Hepatocyte (in vitro differentiated cells): ENCODE results near the gene AFTPH. TPM values are rescaled to one million over a fixed set of nuclear protein-coding genes. Genes with fewer than 3 reads are reported as not detected.

Source experiments
- DNase-seq: peaks from one replicate; pipeline ENCODE4 v3.0.0-alpha.2; 2016; ENCODE audit warnings: low spot score
- H2AFZ ChIP-seq: fragments of 200-600 bp; sonication (generic); 2 replicates; pipeline ENCODE4 v1.6.0; 2016; ENCODE audit warnings: antibody characterized with exemption, mild to moderate bottlenecking
- H3K27ac ChIP-seq: fragments of 200-600 bp; sonication (generic); 2 replicates; pipeline ENCODE4 v1.5.1; 2016; ENCODE audit warnings: mild to moderate bottlenecking
- H3K27me3 ChIP-seq: fragments of 200-600 bp; sonication (generic); 2 replicates; pipeline ENCODE4 v1.6.1; 2016
- H3K36me3 ChIP-seq: fragments of 200-600 bp; sonication (generic); replicated peaks from 2 replicates; pipeline ENCODE4 v1.5.1; 2016; ENCODE audit warnings: low read depth; ENCODE audit not compliant: insufficient read depth
- H3K4me1 ChIP-seq: fragments of 200-600 bp; sonication (generic); 2 replicates; pipeline ENCODE4 v1.5.1; 2016; ENCODE audit warnings: mild to moderate bottlenecking, moderate library complexity; ENCODE audit not compliant: insufficient read depth
- H3K4me2 ChIP-seq: fragments of 200-600 bp; sonication (generic); 2 replicates; pipeline ENCODE4 v1.6.0; 2016
- H3K4me3 ChIP-seq: fragments of 200-600 bp; sonication (generic); 2 replicates; pipeline ENCODE4 v1.5.1; 2016; ENCODE audit warnings: mild to moderate bottlenecking
- H3K79me2 ChIP-seq: fragments of 200-600 bp; sonication (generic); 2 replicates; pipeline ENCODE4 v1.6.0; 2017; ENCODE audit warnings: mild to moderate bottlenecking
- H3K9me2 ChIP-seq: fragments of 200-600 bp; sonication (generic); replicated peaks from 2 replicates; pipeline ENCODE4 v1.6.0; 2017; ENCODE audit warnings: mild to moderate bottlenecking; ENCODE audit not compliant: insufficient read depth
- H3K9me3 ChIP-seq: fragments of 200-600 bp; sonication (generic); 2 replicates; pipeline ENCODE4 v1.5.1; 2016; ENCODE audit warnings: low read depth, mild to moderate bottlenecking
- H4K20me1 ChIP-seq: fragments of 200-600 bp; sonication (generic); 2 replicates; pipeline ENCODE4 v1.6.0; 2016; ENCODE audit warnings: mild to moderate bottlenecking; ENCODE audit not compliant: insufficient read depth, poor library complexity, severe bottlenecking
- CTCF ChIP-seq: fragments of 200-600 bp; sonication (generic); IDR thresholded peaks from 2 replicates; pipeline ENCODE4 v1.5.1; 2016; ENCODE audit warnings: antibody characterized with exemption, mild to moderate bottlenecking; ENCODE audit not compliant: poor library complexity
- EZH2 ChIP-seq: fragments of 200-600 bp; sonication (generic); IDR thresholded peaks from 2 replicates; pipeline ENCODE4 v1.6.1; 2016; ENCODE audit warnings: antibody characterized with exemption, mild to moderate bottlenecking, borderline replicate concordance
- EZH2phosphoT487 ChIP-seq: fragments of 200-600 bp; sonication (generic); IDR thresholded peaks from one replicate; pipeline ENCODE4 v1.6.1; 2018; ENCODE audit warnings: antibody characterized with exemption, mild to moderate bottlenecking, low read depth, moderate library complexity; ENCODE audit not compliant: unreplicated experiment, severe bottlenecking
- WGBS: methylation state at CpG from one replicate; pipeline ENCODE4 v1.1.6; 2016; ENCODE audit warnings: low lambda C conversion rate; ENCODE audit errors: missing lambda C conversion rate; 5-methylcytosine and 5-hydroxymethylcytosine counted together
- polyA plus RNA-seq: library from polyadenylated mRNA; unstranded; fragments of >200 nt; fragmentation: Nextera tagmentation; extraction: Ambion mirVana; gene quantifications from 2 replicates; pipeline ENCODE4 v1.2.1, GENCODE V29; 2016
- total RNA-seq: library from RNA; depleted of rRNA; stranded (reverse); fragments of >200 nt; gene quantifications from 2 replicates; pipeline ENCODE4 v1.2.3, GENCODE V29; 2014

The AFTPH gene
- total and polyA plus RNA-seq, 2 experiments from 2014 or later = 11.8 to 50.9 TPM

DNA sequence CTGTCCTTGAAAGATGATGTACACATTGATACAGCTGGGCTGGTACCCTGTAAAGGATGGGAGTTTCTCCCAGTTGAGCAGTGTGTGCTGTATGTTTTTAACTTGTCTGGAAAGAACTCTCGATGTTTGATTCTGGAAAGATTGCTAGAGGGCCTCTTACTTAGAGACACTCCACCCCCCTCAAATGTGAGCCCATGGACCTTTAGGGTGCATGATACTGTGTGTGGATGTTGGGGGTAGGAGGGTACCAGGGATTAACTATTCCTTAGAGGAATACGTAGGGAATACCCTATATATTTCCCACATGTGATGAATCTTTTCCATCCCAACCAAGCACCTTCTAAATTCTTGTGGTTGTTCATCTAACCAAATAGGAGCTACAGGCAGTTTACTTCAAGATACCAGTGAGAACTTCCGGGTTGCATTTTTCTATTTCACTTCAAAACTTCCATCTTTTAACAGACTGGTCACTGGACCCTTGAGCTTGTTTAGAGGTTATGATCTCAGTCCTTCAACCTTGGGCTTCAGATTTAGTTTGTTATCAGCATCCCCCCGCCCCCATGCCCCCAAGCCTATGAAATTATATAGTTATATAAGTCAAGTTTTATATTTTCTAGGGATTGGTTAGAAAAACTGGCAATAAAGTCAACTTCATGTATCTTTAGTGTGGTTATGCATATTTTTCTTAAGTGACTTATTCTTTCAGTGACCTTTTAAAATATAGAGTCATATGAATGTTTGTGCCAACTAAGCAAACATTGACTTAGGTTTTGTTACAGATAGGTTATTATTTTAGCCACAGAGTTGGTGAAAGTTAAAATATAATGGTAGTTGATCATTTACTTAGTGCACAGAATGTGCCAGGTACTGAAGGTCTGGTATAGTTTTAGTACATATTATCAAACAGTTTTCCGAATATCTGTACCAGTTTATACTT is 18.2 kb downstream of the AFTPH start:
- H3K4me2 ChIP-seq = no peak overlapping the region
- peaks cover 77% of the 10 kb centered on the region for H3K79me2 ChIP-seq

DNA sequence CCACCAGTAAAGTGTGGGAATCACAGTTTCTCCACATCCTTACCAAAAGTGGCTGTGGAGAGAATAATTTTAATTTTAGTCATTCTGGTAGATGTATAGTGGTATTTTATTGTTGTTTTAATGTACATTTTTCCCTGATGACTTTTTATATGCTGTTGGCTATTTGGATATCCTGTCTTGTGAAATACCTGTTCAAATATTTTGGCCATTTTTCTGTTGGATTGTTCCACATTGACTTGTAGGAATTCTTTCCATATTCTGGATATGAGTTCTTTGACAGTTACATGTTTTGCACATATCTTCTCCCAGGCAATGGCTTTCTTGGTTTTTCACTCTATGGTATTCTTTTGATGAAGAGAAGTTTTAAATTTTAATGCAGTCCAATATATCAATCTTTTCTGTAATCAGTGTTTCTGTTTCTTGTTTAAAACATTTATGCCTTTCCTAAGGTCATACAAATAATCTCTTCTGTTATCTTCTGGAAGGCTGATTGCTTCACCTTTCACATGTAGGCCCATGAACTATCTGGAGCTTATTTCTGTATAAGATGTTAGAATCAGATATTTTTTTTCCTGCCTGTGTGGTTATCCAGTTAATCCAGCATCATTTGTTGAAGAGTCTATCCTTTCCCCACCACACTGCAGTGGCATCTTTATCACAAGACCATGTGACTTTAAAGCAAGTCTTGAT is 19.0 kb downstream of the AFTPH start:
- Histone ChIP-seq H4K20me1 (no peaks in the 10 kb centered on the region), H3K79me2 (peaks cover 74% of the 10 kb centered on the region), H3K4me3 (no peak overlapping the region), H2AFZ (no peak overlapping the region), H3K9me3 (no peaks in the 10 kb centered on the region), H3K27me3 (no peaks in the 10 kb centered on the region), H3K4me1 (peaks cover 10% of the 10 kb centered on the region), H3K4me2 (no peak overlapping the region), H3K9me2 (no peaks in the 10 kb centered on the region), H3K27ac (no peak overlapping the region), H3K36me3 (no peaks in the 10 kb centered on the region)
- DNase-seq = no peak
- TF ChIP-seq EZH2phosphoT487 = no peak
- TF ChIP-seq CTCF = no peak
- no peak for TF ChIP-seq EZH2

More for the DNA sequence above, 18.2 kb downstream of the AFTPH start:
- Histone ChIP-seq H3K4me1 (peaks cover 14% of the 10 kb centered on the region), H3K4me3 (no peak overlapping the region), H3K9me2 (no peaks in the 10 kb centered on the region), H3K36me3 (no peaks in the 10 kb centered on the region), H4K20me1 (no peaks in the 10 kb centered on the region), H3K27me3 (no peaks in the 10 kb centered on the region), H3K27ac (no peak overlapping the region), H2AFZ (no peak overlapping the region), H3K9me3 (no peaks in the 10 kb centered on the region)
- no peak for DNase-seq
- no peak for TF ChIP-seq EZH2phosphoT487
- TF ChIP-seq EZH2 = no peak
- TF ChIP-seq CTCF = no peak
- 71% methylated on average over 5 of the region's 5 CpGs for WGBS

GRCh38 chr2:64548761-64549160 is 24.6 kb downstream of the AFTPH start:
- H3K27ac ChIP-seq = no peak overlapping the region
- WGBS = 89% methylated on average over 3 of the region's 3 CpGs
- no peak for DNase-seq

More at GRCh38 chr2:64548761-64549160, 24.6 kb downstream of the AFTPH start:
- Histone ChIP-seq H4K20me1 (no peaks in the 10 kb centered on the region), H3K27me3 (no peaks in the 10 kb centered on the region), H3K4me3 (no peak overlapping the region), H2AFZ (no peak overlapping the region), H3K79me2 (peaks cover 60% of the 10 kb centered on the region), H3K9me2 (no peaks in the 10 kb centered on the region), H3K4me2 (no peak overlapping the region), H3K4me1 (no peaks in the 10 kb centered on the region), H3K9me3 (no peaks in the 10 kb centered on the region), H3K36me3 (no peaks in the 10 kb centered on the region)
- no peak for TF ChIP-seq EZH2
- TF ChIP-seq EZH2phosphoT487 = no peak
- no peak for TF ChIP-seq CTCF
